Measurements from ENCODE around the gene NUDT22.

Gene NUDT22

GRCh38 chr11:64207256-64208085 lies 18.6 kb upstream of the NUDT22 start:
- DNase-seq, result peak; percentile 73

DNA sequence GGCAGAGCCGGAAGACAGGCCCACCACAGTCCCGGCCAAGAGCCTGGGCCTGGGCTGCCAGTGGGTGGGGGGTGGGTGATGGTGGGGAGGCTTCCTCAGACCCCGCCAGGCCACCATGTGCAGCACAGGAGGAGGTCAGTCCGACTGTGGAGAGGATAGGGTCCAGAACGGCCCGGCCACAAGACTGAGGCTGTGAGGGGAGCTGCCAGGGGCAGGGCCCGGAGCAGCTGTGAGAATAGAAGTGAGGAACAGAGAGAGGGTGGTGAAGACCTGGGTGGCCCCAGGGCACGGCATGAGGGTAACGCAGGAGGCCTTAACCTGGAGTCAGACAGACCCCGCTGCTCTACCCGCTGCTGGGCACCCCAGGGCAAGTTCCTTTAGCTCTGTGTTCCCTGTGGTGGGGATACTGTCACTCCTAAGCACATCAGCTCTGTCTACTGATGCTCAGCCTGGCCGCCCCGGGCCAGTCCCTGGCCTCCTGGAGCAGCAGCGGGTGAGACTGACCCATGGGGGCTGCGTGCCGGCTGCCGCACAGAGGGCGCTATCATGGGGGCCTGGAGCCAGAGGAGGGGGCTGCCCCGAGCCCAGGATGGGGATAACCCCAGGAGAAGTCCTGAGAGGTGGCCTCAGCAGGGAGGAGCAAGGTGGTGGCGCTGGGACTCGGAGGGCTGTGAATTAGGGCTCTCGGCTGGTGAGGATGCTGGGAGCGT lies 17.8 kb upstream of the NUDT22 start:
- no peak for DNase-seq

DNA sequence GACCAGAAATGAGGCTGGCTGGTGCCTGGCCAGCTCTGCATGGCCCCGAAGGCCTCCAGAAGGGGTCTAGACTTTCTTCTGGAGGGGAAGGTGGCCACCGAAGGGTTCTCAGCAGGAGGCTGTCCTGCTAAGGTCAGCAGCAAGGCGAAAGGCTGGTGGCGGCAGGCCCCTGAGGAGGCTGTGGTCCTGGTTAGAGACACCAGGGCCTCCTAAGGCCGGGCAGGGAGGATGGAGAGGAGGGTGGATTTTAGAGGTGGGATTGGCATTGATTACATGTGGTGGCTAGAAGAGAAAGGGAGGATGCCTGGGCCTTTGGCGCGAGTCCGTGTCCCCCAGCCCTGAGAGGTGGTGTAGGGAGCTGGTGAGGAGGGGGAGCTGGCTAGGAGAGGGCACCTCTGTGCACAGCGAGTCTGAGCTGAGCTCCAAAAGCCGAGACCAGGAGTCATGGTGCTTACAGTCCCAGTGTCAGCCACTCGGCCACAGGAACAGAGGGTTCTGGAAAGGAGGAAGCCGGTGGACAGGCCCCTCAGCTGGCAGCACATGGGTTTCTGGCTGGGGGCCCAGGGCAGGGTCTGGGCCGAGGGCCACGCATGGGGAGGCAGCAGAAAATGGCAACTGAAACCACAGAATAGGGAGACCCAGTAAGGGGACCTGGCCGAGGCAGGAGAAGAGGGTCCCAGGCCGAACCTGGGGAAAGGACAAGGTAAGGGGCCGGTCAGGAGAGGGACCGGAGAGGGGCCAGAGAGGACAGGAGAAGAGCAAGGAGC lies 17.1 kb upstream of the NUDT22 start:
- DNase-seq, result no peak

DNA sequence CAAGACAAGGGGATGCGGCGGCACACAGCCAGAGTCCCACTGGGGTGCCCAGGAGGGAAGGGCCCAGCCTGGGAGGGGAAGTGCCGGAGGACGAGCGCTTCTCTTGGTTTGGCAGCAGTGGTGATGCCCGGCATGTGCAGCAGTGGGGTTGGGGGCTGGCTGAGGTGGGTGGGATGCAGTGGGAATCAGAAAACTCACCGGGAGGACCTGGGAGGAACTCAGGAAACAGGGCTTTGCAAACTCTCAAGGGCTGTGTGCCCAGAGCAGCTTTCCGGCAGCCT lies 16.6 kb upstream of the NUDT22 start:
- no peak for DNase-seq

- DNase-seq, result no peak
Measured at GRCh38 chr11:64210301-64211020, 15.6 kb upstream of the NUDT22 start.

DNA sequence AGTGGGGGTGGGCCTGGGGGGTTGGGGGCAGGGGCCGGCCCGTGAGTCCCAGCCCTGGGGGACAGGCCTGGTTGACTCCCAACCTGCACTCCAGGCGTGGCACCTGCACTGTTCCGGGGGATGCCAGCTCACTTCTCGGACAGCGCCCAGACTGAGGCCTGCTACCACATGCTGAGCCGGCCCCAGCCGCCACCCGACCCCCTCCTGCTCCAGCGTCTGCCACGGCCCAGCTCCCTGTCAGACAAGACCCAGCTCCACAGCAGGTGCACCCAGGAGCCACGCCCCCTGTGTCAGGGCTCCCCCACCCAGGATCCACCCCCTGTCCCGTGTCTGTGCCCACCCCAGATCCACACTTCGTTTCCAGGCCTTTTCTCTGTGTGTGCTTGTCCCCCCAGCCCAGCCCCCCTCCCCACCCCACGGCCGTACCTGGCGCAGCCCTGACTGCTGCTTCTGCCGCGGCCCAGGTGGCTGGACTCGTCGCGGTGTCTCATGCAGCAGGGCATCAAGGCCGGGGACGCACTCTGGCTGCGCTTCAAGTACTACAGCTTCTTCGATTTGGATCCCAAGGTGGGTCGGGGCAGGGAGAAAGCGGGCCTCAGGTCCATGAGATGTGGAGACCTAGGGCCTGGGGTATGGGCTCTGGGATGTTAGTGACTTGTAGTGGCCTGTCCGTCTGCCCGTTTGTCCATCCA lies 14.7 kb upstream of the NUDT22 start:
- DNase-seq, result no peak

DNA sequence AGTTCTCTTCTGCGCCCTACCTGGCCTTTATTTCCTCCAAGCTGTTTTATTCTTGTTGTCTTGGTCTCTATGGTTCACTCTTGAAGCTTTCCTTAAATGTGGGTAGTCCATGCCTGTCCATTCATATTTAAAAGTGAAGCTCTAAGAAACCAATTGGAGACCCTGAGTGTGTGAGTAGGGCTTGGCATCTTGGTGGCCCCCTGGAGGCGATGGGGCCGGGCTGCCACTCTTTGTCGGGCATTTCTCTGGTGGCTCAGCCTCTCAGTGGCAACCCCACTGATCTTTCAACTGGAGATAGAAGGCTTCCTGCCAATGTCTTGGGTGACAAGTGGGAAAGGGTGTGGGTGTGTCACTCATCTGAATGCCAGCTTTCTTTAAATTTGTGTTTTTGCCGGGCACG lies 9.2 kb upstream of the NUDT22 start:
- no peak for DNase-seq

DNA sequence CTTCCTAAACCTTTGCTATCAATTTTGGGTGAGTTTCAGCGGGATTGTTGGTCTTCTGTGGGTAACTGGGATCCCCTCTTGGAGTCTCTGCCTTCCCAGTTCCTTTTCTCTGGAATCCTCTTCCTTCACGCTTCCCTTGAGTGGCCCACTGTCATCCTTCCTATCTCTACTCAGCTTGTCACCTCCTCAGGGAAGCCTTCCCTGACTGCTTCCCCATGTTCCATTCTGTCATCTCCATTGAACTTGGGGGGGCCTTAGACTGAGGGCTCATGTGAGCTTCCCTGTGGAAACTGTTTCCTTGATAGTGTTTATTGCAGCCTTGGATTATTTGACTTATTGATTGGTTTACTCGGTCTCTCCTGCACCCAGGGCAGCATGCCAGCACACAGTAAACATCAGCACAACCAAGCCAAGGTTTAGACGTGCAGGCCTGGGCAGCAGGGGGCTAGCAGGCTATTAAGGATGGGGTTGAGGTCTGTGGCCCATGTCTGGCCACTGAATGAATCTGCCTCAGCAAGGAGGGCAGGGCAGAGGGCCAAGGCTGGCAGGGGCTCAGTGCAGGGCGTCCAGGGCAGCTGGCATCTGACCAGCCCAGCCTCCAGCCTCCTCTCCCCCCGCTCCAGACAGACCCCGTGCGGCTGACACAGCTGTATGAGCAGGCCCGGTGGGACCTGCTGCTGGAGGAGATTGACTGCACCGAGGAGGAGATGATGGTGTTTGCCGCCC lies 7.3 kb upstream of the NUDT22 start:
- DNase-seq, result no peak

DNA sequence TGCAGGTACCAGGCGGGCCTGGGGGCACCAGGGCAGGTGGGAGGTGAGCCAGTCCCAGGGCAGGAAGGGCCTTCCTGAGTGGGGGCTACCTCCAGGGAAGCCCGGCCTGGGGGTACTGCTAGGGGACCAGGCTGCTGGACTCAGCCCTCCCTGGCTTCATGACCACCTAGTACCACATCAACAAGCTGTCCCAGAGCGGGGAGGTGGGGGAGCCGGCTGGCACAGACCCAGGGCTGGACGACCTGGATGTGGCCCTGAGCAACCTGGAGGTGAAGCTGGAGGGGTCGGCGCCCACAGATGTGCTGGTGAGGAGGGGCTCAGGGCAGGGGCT lies 6.8 kb upstream of the NUDT22 start:
- no peak for DNase-seq

GRCh38 chr11:64219755-64220154 lies 6.3 kb upstream of the NUDT22 start:
- no peak for DNase-seq

DNA sequence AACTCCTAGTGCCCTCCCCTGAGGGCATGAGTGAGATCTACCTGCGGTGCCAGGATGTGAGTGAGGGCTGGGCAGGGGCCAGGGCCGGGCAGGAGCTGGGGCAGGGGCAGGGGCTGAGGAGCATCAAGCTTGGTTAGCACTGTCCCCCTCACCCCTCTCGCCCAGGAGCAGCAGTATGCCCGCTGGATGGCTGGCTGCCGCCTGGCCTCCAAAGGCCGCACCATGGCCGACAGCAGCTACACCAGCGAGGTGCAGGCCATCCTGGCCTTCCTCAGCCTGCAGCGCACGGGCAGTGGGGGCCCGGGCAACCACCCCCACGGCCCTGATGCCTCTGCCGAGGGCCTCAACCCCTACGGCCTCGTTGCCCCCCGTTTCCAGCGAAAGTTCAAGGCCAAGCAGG lies 5.8 kb upstream of the NUDT22 start:
- no peak for DNase-seq

GRCh38 chr11:64220798-64221197 lies 5.3 kb upstream of the NUDT22 start:
- DNase-seq, result no peak

DNA sequence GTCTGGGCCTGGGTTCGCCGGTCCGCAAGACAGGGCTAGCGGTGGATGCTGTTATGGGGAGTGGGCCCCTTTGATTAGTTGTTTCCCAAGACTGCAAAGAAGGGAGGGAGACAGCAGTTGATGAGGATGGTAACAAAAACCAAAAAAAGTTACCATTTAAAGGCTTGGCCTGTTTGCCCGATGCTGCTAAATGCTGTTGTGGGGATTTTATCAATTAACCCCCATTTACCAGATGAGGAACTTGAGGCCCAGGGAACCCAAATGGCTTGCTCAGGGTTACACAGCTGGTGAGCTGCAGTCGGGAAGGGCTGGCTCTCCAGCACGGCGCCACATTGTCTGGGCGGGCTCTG lies 3.4 kb upstream of the NUDT22 start:
- DNase-seq, result no peak

GRCh38 chr11:64223001-64223651 lies 2.9 kb upstream of the NUDT22 start:
- DNase-seq, result no peak

DNA sequence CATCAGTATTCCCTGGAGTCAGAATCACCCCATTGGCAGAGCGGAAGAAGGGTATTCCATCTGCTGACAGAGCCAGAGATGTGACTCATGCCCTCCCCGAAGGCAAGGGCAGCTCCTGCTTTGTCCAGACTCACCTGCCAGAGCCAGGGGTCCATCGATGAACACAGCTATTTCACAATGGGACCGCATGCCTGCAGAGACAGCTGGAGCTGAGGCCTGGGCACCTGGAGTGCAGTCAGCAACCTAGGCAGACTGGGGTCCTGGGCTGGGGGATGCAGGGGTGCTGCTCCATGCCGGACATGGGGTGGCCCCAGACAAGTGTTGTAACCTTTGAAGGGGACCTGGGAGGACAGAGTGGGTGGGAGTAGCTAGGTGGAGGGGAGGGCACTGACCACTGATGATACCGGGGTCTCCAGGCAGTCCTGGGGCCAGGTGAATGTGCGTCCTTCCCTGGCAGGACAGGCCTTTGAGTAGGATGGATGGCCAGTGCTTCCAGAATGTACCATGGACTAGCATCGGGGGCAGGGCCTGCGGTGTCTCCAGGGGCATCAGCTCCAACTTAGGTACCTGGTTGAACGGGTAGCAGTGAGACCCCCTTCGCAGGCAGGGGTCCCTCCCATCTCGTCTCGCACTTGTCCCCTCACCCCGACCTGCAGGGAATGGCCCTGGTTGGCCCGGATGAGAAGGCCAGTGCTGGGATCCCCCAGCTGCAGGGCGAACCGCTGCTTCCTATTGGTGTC lies 1.8 kb upstream of the NUDT22 start:
- no peak for DNase-seq

DNA sequence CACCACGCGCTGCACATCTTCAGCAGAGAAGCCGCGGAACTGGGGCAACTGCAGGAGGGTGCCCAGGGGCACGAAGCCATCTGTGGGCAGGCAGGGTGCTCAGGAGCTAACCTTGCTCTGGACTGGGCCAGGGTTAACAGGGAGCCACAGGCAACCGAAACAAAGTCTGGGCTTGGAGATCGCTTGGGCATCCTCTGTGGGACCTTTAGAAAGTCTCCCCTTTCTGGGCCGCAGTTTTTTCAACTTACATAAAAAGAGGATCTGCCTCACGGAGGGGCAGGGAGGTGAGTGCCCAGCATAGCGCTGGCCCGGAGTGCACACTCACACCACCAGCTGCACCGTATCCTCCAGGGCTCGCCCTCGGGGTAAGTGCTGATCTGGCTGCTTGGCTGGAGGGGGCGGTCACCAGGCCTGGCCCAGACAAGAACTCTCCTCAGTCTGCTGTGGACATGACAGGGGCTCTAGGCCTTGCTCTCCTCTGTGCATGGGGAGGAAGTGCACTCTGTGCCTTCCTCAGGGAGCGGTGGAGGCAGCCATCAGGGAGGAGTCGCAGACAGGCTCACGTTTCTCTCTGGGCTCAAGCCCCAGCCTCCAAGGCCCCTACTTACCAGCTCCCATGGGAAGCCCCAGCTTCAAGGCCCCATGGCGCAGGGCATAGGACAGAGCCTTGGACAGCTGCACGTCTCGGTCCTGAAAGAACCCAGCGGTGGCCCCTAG lies 1.0 kb upstream of the NUDT22 start:
- DNase-seq, result no peak

- peak; percentile 59 for DNase-seq
Measured at GRCh38 chr11:64226507-64227051, 505 bp downstream of the NUDT22 start.

GRCh38 chr11:64227405-64227956 lies 1.4 kb downstream of the NUDT22 start:
- DNase-seq, result no peak

- DNase-seq, result no peak
Measured at GRCh38 chr11:64229090-64229743, 3.1 kb downstream of the NUDT22 start.
